NT2/D1 (cell line): ENCODE data around the gene XPO6.

Experiments
- DNase-seq: peaks from one replicate; pipeline ENCODE4 v3.0.0-alpha.2; 2011; ENCODE audit warnings: low read depth, low spot score
- H3K27me3 ChIP-seq: 2 replicates; pipeline ENCODE4 v1.6.0; 2011; ENCODE audit warnings: mild to moderate bottlenecking; ENCODE audit not compliant: insufficient read length, insufficient read depth
- H3K36me3 ChIP-seq: 2 replicates; pipeline ENCODE4 v1.6.1; 2011; ENCODE audit warnings: mild to moderate bottlenecking, low read length, mixed read lengths; ENCODE audit not compliant: insufficient read depth, insufficient read length
- H3K4me1 ChIP-seq: 2 replicates; pipeline ENCODE4 v1.5.1; 2011; ENCODE audit not compliant: insufficient read depth, insufficient read length
- H3K4me3 ChIP-seq: 2 replicates; pipeline ENCODE4 v1.5.1; 2011; ENCODE audit warnings: low read depth; ENCODE audit not compliant: insufficient read length
- H3K9ac ChIP-seq: 2 replicates; pipeline ENCODE4 v1.6.0; 2011; ENCODE audit warnings: low read depth; ENCODE audit not compliant: insufficient read length
- H3K9me3 ChIP-seq: 2 replicates; pipeline ENCODE4 v1.5.1; 2011; ENCODE audit warnings: mild to moderate bottlenecking, low read length; ENCODE audit not compliant: insufficient read depth
- SUZ12 ChIP-seq: IDR thresholded peaks from 2 replicates; pipeline ENCODE4 v1.6.1; 2011; ENCODE audit not compliant: insufficient read length, insufficient read depth; ENCODE audit errors: extremely low read depth
- YY1 ChIP-seq: IDR thresholded peaks from 2 replicates; pipeline ENCODE4 v1.6.1; 2011; ENCODE audit not compliant: insufficient read length, insufficient read depth
- ZNF274 ChIP-seq: IDR thresholded peaks from 2 replicates; pipeline ENCODE4 v1.6.1; 2011; ENCODE audit warnings: mild to moderate bottlenecking, low read depth, low read length

Gene XPO6

GRCh38 chr16:28106467-28107215 lies 105.1 kb downstream of the XPO6 start:
- peaks cover under 1% of the 10 kb centered on the region for H3K4me1 ChIP-seq
- H3K9ac ChIP-seq, result no peak overlapping the region
- no peaks in the 10 kb centered on the region for H3K9me3 ChIP-seq
- DNase-seq, result no peak
- H3K4me3 ChIP-seq, result no peak overlapping the region
- H3K36me3 ChIP-seq, result peaks cover 96% of the 10 kb centered on the region
- TF ChIP-seq SUZ12 (no peak), YY1 (no peak), ZNF274 (no peak)
- no peaks in the 10 kb centered on the region for H3K27me3 ChIP-seq

DNA sequence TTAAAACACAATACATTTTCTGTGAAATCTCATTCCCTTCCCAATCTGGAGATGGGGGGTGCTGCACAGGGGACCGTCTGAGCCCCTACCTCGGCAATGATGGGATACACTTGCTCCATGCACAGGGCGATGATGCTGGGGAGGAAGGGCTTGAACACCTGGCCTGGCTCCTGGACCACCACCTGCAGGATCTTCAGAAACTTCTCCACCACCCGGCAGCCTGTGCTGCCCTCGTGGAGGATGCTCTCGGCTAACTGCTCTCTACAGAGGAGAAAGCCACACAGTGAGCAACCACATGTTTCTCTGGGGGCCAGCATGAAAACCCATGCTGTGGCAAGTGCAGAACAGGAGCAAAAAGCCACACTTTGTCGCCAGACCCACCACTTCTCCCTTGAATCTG lies 105.8 kb downstream of the XPO6 start:
- no peak for DNase-seq
- Histone ChIP-seq H3K36me3 (peaks cover 96% of the 10 kb centered on the region), H3K9me3 (no peaks in the 10 kb centered on the region), H3K27me3 (no peaks in the 10 kb centered on the region), H3K9ac (no peak overlapping the region), H3K4me1 (no peaks in the 10 kb centered on the region), H3K4me3 (no peak overlapping the region)
- TF ChIP-seq SUZ12 (no peak), ZNF274 (no peak), YY1 (no peak)

GRCh38 chr16:28105297-28105696 lies 106.5 kb downstream of the XPO6 start:
- H3K36me3 ChIP-seq, result peaks cover 97% of the 10 kb centered on the region

DNA sequence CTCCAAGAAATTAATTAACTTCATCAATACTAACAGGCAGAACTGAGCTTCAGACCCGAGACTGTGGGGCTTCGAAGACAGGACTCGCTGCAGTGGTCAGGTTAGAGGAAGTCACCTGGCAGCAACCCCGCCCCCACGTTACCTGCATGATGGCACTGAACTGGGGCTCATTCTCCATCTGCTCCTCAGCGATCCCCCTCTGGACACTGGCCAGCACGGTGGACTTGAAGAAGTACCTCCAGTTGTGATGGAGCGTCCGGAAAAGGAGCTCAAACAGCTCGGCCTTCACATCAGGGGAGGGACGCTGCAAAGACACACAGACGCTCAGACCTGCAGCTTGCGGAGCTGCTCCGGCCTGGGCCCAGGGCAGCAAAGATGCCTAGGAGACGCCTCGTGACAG lies 107.4 kb downstream of the XPO6 start:
- Histone ChIP-seq H3K36me3 (peaks cover 95% of the 10 kb centered on the region), H3K9ac (no peak overlapping the region), H3K27me3 (no peaks in the 10 kb centered on the region), H3K9me3 (no peaks in the 10 kb centered on the region), H3K4me3 (no peak overlapping the region), H3K4me1 (no peaks in the 10 kb centered on the region)
- TF ChIP-seq SUZ12 (no peak), YY1 (no peak), ZNF274 (no peak)
- no peak for DNase-seq

More at GRCh38 chr16:28105297-28105696, 106.5 kb downstream of the XPO6 start:
- no peak for TF ChIP-seq YY1
- TF ChIP-seq SUZ12, result no peak
- no peak for TF ChIP-seq ZNF274
- Histone ChIP-seq H3K9ac (no peak overlapping the region), H3K9me3 (no peaks in the 10 kb centered on the region), H3K4me3 (no peak overlapping the region), H3K27me3 (no peaks in the 10 kb centered on the region), H3K4me1 (no peaks in the 10 kb centered on the region)
- no peak for DNase-seq

DNA sequence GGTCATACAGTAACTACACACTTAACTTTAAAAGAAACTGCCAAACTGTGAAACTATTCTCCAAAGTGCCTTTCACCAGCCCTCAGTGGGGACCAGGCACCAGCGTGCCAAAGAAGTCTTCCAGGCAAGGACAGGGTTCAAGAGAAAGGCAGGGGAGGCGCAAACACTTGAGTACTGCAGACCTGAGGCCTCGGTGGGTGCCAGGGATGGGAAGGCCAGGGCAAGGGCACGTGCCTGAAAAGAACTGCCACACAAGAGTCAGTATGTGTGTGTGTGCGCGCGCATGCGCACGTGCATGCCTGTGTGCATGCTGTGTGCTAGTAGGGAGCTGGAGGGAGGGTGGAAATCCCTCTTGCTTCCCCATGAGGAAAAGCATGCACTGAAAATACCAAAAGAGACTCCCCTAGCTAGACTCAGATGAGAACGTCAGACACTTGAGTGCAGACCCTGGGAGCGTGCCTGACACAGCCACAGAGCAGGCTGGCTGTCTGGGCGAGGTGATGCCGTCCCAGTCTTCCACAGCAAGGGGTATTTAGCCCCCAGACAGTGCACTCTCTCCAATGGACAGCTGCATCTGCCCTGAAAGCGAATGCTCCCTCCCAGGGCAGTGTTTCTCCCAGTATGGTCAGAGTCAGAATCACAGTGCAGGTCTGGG lies 108.1 kb downstream of the XPO6 start:
- no peaks in the 10 kb centered on the region for H3K9me3 ChIP-seq
- H3K36me3 ChIP-seq, result peaks cover 97% of the 10 kb centered on the region
- TF ChIP-seq ZNF274, result no peak
- no peak for TF ChIP-seq YY1
- TF ChIP-seq SUZ12, result no peak
- no peak overlapping the region for H3K9ac ChIP-seq
- no peak for DNase-seq
- H3K27me3 ChIP-seq, result no peaks in the 10 kb centered on the region
- H3K4me1 ChIP-seq, result no peaks in the 10 kb centered on the region
- H3K4me3 ChIP-seq, result no peak overlapping the region

DNA sequence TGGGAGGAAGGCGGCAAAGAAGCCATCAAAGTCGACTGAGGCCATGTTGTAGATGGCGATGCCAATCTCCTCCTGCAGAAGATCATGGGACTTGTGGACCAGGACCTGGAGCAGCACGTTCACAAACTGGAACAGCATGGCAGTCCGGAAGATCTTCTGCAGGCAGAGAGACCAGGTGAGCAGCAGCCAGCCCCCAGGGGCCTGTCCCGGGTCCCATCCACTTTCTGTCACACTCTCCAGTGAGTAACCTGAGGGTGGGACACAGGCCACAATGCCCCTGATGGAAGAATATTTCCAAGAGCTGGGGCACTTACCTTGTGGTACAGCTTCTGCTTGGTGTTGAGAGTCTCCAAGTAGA lies 110.3 kb downstream of the XPO6 start:
- Histone ChIP-seq H3K36me3 (peaks cover 97% of the 10 kb centered on the region), H3K4me1 (no peaks in the 10 kb centered on the region), H3K9me3 (no peaks in the 10 kb centered on the region), H3K27me3 (no peaks in the 10 kb centered on the region), H3K4me3 (no peak overlapping the region), H3K9ac (no peak overlapping the region)
- TF ChIP-seq ZNF274, result no peak
- TF ChIP-seq SUZ12, result no peak
- TF ChIP-seq YY1, result no peak
- DNase-seq, result no peak

DNA sequence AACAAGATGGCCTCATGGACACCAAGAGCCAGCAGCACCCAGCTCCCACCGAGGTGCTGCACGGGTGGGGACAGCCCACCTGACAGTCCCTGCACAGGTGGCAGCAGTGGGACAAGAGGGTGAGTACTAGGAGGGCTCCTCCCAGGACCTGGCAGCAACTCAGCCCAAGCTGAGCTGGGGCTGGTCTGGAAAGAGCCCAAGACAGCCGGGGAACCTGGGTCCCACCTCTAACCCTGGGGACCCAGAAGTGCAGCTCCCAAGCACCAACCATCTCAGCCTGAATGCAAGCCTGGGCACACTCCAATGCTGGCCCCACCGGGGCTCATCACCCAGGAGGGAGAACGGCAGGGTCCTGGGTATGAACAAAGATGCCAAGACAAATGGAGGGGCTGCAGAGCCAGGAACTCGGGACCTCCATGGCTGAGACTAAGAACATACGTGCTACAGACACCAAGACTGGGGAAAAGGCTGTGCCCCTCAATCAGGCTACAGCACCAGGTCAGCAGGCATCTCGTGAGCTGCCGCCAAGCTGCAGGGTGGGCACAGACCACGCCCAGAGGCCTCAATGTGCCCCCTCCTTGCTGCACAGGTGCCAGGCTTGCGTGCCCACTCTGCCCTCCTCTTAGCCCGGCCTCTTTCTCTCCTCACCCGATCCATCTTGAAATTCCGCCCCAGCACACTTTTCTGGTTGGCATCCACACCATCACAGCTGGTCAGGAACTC lies 110.8 kb downstream of the XPO6 start:
- H3K27me3 ChIP-seq, result no peaks in the 10 kb centered on the region
- no peak overlapping the region for H3K4me3 ChIP-seq
- H3K9ac ChIP-seq, result no peak overlapping the region
- no peaks in the 10 kb centered on the region for H3K4me1 ChIP-seq
- H3K36me3 ChIP-seq, result peaks cover 94% of the 10 kb centered on the region
- no peak for TF ChIP-seq ZNF274
- TF ChIP-seq SUZ12, result no peak
- no peak for TF ChIP-seq YY1
- no peak for DNase-seq
- no peaks in the 10 kb centered on the region for H3K9me3 ChIP-seq
